Panc1 (cell line): ENCODE data around the gene RHBDL1.

ENCODE experiments used
- REST ChIP-seq, 2 experiments: IDR thresholded peaks; 2 replicates each; pipeline ENCODE4 v1.6.1; 2011 to 2012; ENCODE audit warnings: low read depth in 2 of 2, control low read depth in 1 of 2, low read length in 1 of 2, mild to moderate bottlenecking in 1 of 2, moderate library complexity in 1 of 2; ENCODE audit not compliant: insufficient read depth in 1 of 2
- SIN3A ChIP-seq: IDR thresholded peaks from 2 replicates; pipeline ENCODE4 v1.6.1; 2012; ENCODE audit warnings: low read depth, mild to moderate bottlenecking, low read length, moderate library complexity, borderline replicate concordance; ENCODE audit not compliant: insufficient read depth
- TCF7L2 ChIP-seq: IDR thresholded peaks from 2 replicates; pipeline ENCODE4 v1.6.1; 2011; ENCODE audit warnings: mild to moderate bottlenecking, low read depth, low read length, inconsistent platforms
- TF ChIP-seq, protein P1 (sequence below): fragments of 450-650 bp; IDR thresholded peaks from 2 replicates; pipeline ENCODE4 v1.5.1; 2017; ENCODE audit warnings: mild to moderate bottlenecking

DNA sequence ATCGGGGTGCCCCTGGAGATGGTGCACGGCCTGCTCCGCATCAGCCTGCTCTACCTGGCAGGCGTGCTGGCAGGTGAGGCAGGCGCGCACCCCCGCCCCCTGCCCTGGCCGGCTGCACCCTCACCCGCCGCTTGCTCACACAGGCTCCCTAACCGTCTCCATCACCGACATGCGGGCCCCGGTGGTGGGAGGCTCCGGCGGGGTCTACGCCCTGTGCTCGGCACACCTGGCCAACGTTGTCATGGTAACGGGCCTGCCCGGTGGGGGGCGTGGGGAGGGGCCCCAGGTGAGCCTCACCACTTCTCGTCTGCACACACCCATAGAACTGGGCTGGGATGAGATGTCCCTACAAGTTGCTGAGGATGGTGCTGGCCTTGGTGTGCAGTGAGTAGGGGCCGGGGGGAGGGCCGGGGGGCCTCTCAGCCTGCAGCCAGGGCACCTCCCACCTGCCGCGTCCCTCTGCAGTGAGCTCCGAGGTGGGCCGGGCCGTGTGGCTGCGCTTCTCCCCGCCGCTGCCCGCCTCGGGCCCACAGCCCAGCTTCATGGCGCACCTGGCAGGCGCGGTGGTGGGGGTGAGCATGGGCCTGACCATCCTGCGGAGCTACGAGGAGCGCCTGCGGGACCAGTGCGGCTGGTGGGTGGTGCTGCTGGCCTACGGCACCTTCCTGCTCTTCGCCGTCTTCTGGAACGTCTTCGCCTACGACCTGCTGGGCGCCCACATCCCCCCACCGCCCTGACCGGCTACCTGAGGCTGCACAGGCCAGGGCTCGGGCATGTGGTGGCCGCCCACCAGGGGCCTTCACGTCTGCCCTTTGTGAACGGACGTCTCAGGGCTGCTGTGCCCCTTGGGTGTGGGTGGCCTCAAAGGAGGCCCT is 2.1 kb downstream of the RHBDL1 start:
- TF ChIP-seq, protein P1, sequence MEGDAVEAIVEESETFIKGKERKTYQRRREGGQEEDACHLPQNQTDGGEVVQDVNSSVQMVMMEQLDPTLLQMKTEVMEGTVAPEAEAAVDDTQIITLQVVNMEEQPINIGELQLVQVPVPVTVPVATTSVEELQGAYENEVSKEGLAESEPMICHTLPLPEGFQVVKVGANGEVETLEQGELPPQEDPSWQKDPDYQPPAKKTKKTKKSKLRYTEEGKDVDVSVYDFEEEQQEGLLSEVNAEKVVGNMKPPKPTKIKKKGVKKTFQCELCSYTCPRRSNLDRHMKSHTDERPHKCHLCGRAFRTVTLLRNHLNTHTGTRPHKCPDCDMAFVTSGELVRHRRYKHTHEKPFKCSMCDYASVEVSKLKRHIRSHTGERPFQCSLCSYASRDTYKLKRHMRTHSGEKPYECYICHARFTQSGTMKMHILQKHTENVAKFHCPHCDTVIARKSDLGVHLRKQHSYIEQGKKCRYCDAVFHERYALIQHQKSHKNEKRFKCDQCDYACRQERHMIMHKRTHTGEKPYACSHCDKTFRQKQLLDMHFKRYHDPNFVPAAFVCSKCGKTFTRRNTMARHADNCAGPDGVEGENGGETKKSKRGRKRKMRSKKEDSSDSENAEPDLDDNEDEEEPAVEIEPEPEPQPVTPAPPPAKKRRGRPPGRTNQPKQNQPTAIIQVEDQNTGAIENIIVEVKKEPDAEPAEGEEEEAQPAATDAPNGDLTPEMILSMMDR, result no peak
- no peak for TF ChIP-seq REST (IDR thresholded peaks at IDR 0.05; ENCODE audit: insufficient read depth in 1 of 2, low read depth in 2 of 2, low read length in 1 of 2)
- TF ChIP-seq TCF7L2, result no peak
- TF ChIP-seq SIN3A, result no peak
